HCT116 (cell line): ENCODE results near the gene FAM13C. TPM values are rescaled to one million over a fixed set of nuclear protein-coding genes. Genes with fewer than 3 reads are reported as not detected.

Experiments used
- ATAC-seq: fragments of 200-7000 bp; cut with Tn5 transposase; 2 replicates; pipeline ENCODE4 v1.9.1; 2020; ENCODE audit warnings: mild to moderate bottlenecking, moderate library complexity
- BruUV-seq: library from RNA; stranded (reverse); fragments of 400-500 nt; replicated peaks from 2 replicates; lab custom pipeline; 2021; lab: Mats Ljungman, UMichigan
- CTCF ChIA-PET: fragments of 300-600 bp; sonication (Branson Sonifier 250); formaldehyde crosslinking; loops from one replicate; lab custom pipeline; 2021; ENCODE audit warnings: antibody characterized with exemption; lab: Charles Lee
- POLR2A ChIA-PET: fragments of 300-600, 350-600 bp; sonication (Branson Sonifier 250); formaldehyde crosslinking; loops from one replicate; lab custom pipeline; 2021; ENCODE audit warnings: antibody characterized with exemption; lab: Charles Lee
- RAD21 ChIA-PET, 2 experiments: fragments of 300-600 bp; sonication (Branson Sonifier 250); formaldehyde crosslinking; loops; one replicate each; lab custom pipeline; 2023; ENCODE audit warnings: low total read pairs in 2 of 2; ENCODE audit not compliant: uncharacterized antibody in 2 of 2, unreplicated experiment in 2 of 2, low non-redundant PET in 1 of 2; lab: Charles Lee
- DNase-seq: peaks from one replicate; pipeline ENCODE4 v3.0.0-alpha.2; 2010; ENCODE audit warnings: low read depth, low spot score
- H2AFZ ChIP-seq: fragments of 200-600 bp; shearing (Covaris generic), sonication (generic); 2 replicates; pipeline ENCODE4 v1.6.1; 2017; ENCODE audit warnings: low read depth, mixed run types, mixed read lengths, antibody characterized with exemption, low read length; ENCODE audit not compliant: poor library complexity, severe bottlenecking
- H3K27ac ChIP-seq: 2 replicates; pipeline ENCODE4 v1.5.1; 2012; ENCODE audit warnings: low read depth, low read length
- H3K27me3 ChIP-seq: fragments of 200-600 bp; sonication (generic); 2 replicates; pipeline ENCODE4 v1.6.1; 2016; ENCODE audit warnings: mixed run types, low read length, mixed read lengths; ENCODE audit not compliant: insufficient read depth
- H3K36me3 ChIP-seq, 2 experiments: fragments of 200-500 bp in 1 of 2; fragments of 200-600 bp in 1 of 2; sonication (Bioruptor generic) in 1 of 2; sonication (generic) in 1 of 2; 2 replicates each; pipeline versions ENCODE4 v1.5.1 to v1.6.1; 2014 to 2016; ENCODE audit warnings: low read length in 2 of 2, inconsistent platforms in 1 of 2, mixed read lengths in 1 of 2, mixed run types in 1 of 2; ENCODE audit not compliant: insufficient read depth in 2 of 2, control insufficient read depth in 1 of 2
- H3K4me1 ChIP-seq, 2 experiments: fragments of 200-600 bp in 1 of 2; sonication (generic) in 1 of 2; 2 replicates each; pipeline versions ENCODE4 v1.5.1 to v1.6.1; 2012 to 2017; ENCODE audit warnings: low read length in 2 of 2, inconsistent platforms in 1 of 2, mild to moderate bottlenecking in 1 of 2, mixed read lengths in 1 of 2, mixed run types in 1 of 2, moderate library complexity in 1 of 2; ENCODE audit not compliant: insufficient read depth in 2 of 2, control insufficient read depth in 1 of 2
- H3K4me2 ChIP-seq: fragments of 200-600 bp; sonication (generic); 2 replicates; pipeline ENCODE4 v1.6.1; 2017; ENCODE audit warnings: mixed run types, low read length, mixed read lengths
- H3K4me3 ChIP-seq, 2 experiments: fragments of 200-600 bp in 1 of 2; sonication (generic) in 1 of 2; replicated peaks in 1 of 2; 2 replicates each; pipeline ENCODE4 v1.5.1; 2011 to 2016; ENCODE audit warnings: low read length in 2 of 2, control low read depth in 1 of 2, low read depth in 1 of 2, mild to moderate bottlenecking in 1 of 2, mixed read lengths in 1 of 2, mixed run types in 1 of 2
- H3K79me2 ChIP-seq: fragments of 200-600 bp; sonication (generic); 2 replicates; pipeline ENCODE4 v1.6.1; 2017; ENCODE audit warnings: mild to moderate bottlenecking, mixed run types, low read length, moderate library complexity, mixed read lengths; ENCODE audit not compliant: insufficient read depth
- H3K9ac ChIP-seq: fragments of 200-600 bp; sonication (generic); 2 replicates; pipeline ENCODE4 v1.6.1; 2016; ENCODE audit warnings: low read length, mixed read lengths
- H3K9me2 ChIP-seq: fragments of 200-600 bp; sonication (generic), shearing (Covaris generic); 2 replicates; pipeline ENCODE4 v1.6.1; 2017; ENCODE audit warnings: mixed run types, mild to moderate bottlenecking, moderate library complexity; ENCODE audit not compliant: insufficient read depth
- H3K9me3 ChIP-seq, 2 experiments: fragments of 200-500 bp in 1 of 2; fragments of 200-600 bp in 1 of 2; sonication (Bioruptor generic) in 1 of 2; sonication (generic) in 1 of 2; 2 replicates each; pipeline ENCODE4 v1.6.1; 2014 to 2017; ENCODE audit warnings: low read length in 2 of 2, mixed read lengths in 2 of 2, inconsistent platforms in 1 of 2, low read depth in 1 of 2, mild to moderate bottlenecking in 1 of 2, mixed run types in 1 of 2, moderate library complexity in 1 of 2; ENCODE audit not compliant: control insufficient read depth in 1 of 2, insufficient read depth in 1 of 2
- H4K20me1 ChIP-seq: fragments of 200-600 bp; sonication (generic), shearing (Covaris generic); 2 replicates; pipeline ENCODE4 v1.6.1; 2017; ENCODE audit warnings: mixed run types, mild to moderate bottlenecking, moderate library complexity; ENCODE audit not compliant: insufficient read depth
- CEBPB ChIP-seq: IDR thresholded peaks from 2 replicates; pipeline ENCODE4 v1.6.1; 2012; ENCODE audit warnings: low read depth
- CTCF ChIP-seq, 3 experiments: fragments of 200-600 bp in 1 of 3; sonication (generic) in 1 of 3; IDR thresholded peaks in 2 of 3; conservative IDR thresholded peaks in 1 of 3; 2 replicates each; pipeline ENCODE4 v1.5.1; 2012 to 2017; ENCODE audit warnings: low read depth in 2 of 3, low read length in 2 of 3, antibody characterized with exemption in 1 of 3, borderline replicate concordance in 1 of 3, control low read depth in 1 of 3, mild to moderate bottlenecking in 1 of 3, mixed read lengths in 1 of 3, mixed run types in 1 of 3, moderate library complexity in 1 of 3; ENCODE audit not compliant: insufficient read depth in 1 of 3
- EGR1 ChIP-seq: IDR thresholded peaks from 2 replicates; pipeline ENCODE4 v1.6.1; 2012; ENCODE audit warnings: low read depth
- ELF1 ChIP-seq: IDR thresholded peaks from 2 replicates; pipeline ENCODE4 v1.6.1; 2012; ENCODE audit warnings: low read depth, borderline replicate concordance
- EZH2 ChIP-seq: fragments of 200-600 bp; sonication (generic); IDR thresholded peaks from 2 replicates; pipeline ENCODE4 v1.6.1; 2017; ENCODE audit warnings: antibody characterized with exemption, mixed run types
- EZH2phosphoT487 ChIP-seq: fragments of 200-600 bp; IDR thresholded peaks from 2 replicates; pipeline ENCODE4 v1.6.1; 2018; ENCODE audit warnings: antibody characterized with exemption, borderline replicate concordance
- FOSL1 ChIP-seq: IDR thresholded peaks from 2 replicates; pipeline ENCODE4 v1.6.1; 2012; ENCODE audit warnings: low read depth
- JUND ChIP-seq: IDR thresholded peaks from 2 replicates; pipeline ENCODE4 v1.6.1; 2012
- MAX ChIP-seq: IDR thresholded peaks from 2 replicates; pipeline ENCODE4 v1.6.1; 2012
- RAD21 ChIP-seq: IDR thresholded peaks from 2 replicates; pipeline ENCODE4 v1.6.1; 2012; ENCODE audit warnings: low read depth, mild to moderate bottlenecking
- SIN3A ChIP-seq: IDR thresholded peaks from 2 replicates; pipeline ENCODE4 v1.6.1; 2012; ENCODE audit warnings: low read depth
- SP1 ChIP-seq: IDR thresholded peaks from 2 replicates; pipeline ENCODE4 v1.6.1; 2012; ENCODE audit warnings: low read depth
- SRF ChIP-seq: IDR thresholded peaks from 2 replicates; pipeline ENCODE4 v1.6.1; 2012; ENCODE audit warnings: low read depth
- YY1 ChIP-seq: IDR thresholded peaks from 2 replicates; pipeline ENCODE4 v1.6.1; 2011; ENCODE audit warnings: low read length, low read depth, moderate library complexity, mild to moderate bottlenecking; ENCODE audit not compliant: insufficient replicate concordance; ENCODE audit errors: extremely low read depth
- ZNF274 ChIP-seq: fragments of 200-500 bp; sonication (Bioruptor generic); IDR thresholded peaks from 2 replicates; pipeline ENCODE4 v1.6.1; 2014; ENCODE audit warnings: mild to moderate bottlenecking, low read depth, low read length, inconsistent platforms
- intact Hi-C: fragments of 100-400 bp; cut with micrococcal nuclease; formaldehyde crosslinking; loops from 2 replicates; pipeline ENCODE4 v1.10.0; 2022
- total RNA-seq: library from RNA; stranded (reverse); gene quantifications from one replicate; pipeline ENCODE4 v1.2.1, GENCODE V29; 2021; ENCODE audit not compliant: unreplicated experiment

The FAM13C gene
- total RNA-seq, 1 experiment from 2014 or later: 0.42 TPM

GRCh38 chr10:59272061-59272460 lies 90.3 kb downstream of the FAM13C start:
- no peak for ATAC-seq
- ChIA-PET RAD21 (no interaction called here), CTCF (no interaction called here), POLR2A (no interaction called here)
- H3K27me3 ChIP-seq: peaks cover 46% of the 10 kb centered on the region
- DNase-seq: no peak
- no peak overlapping the region for H3K4me3 ChIP-seq
- no peak overlapping the region for H2AFZ ChIP-seq
- H3K36me3 ChIP-seq: no peaks in the 10 kb centered on the region
- intact Hi-C loops: no loop called here
- no peaks in the 10 kb centered on the region for H3K9me3 ChIP-seq
- BruUV-seq: no TSS peak
- no peaks in the 10 kb centered on the region; the same call in 1 of the 2 replicates for H4K20me1 ChIP-seq
- H3K79me2 ChIP-seq: no peaks in the 10 kb centered on the region
- H3K9me2 ChIP-seq: no peaks in the 10 kb centered on the region
- H3K4me2 ChIP-seq: no peak overlapping the region
- TF ChIP-seq EZH2 (no peak), YY1 (no peak), CEBPB (no peak), ELF1 (no peak), CTCF (IDR thresholded peaks at IDR 0.05 in 2 of 3, conservative IDR thresholded peaks at IDR 0.05 in 1 of 3; ENCODE audit: borderline replicate concordance in 1 of 3, insufficient read depth in 1 of 3, low read depth in 2 of 3, low read length in 2 of 3) (no peak)
- no peak overlapping the region for H3K27ac ChIP-seq
- no peaks in the 10 kb centered on the region for H3K4me1 ChIP-seq
- no peak overlapping the region for H3K9ac ChIP-seq

GRCh38 chr10:59271160-59271559 lies 91.2 kb downstream of the FAM13C start:
- no peaks in the 10 kb centered on the region for H3K36me3 ChIP-seq
- ChIA-PET CTCF (no interaction called here), RAD21 (no interaction called here), POLR2A (no interaction called here)
- no peak overlapping the region for H3K9ac ChIP-seq
- H3K4me1 ChIP-seq: no peaks in the 10 kb centered on the region
- no peak overlapping the region for H3K4me3 ChIP-seq
- H2AFZ ChIP-seq: no peak overlapping the region
- H3K9me3 ChIP-seq: no peaks in the 10 kb centered on the region
- H3K27me3 ChIP-seq: peaks cover 49% of the 10 kb centered on the region
- DNase-seq (no peak), ATAC-seq (no peak)
- no peaks in the 10 kb centered on the region for H3K79me2 ChIP-seq
- no peak overlapping the region for H3K27ac ChIP-seq
- BruUV-seq: no TSS peak
- H3K9me2 ChIP-seq: no peaks in the 10 kb centered on the region
- H3K4me2 ChIP-seq: no peak overlapping the region
- intact Hi-C loops: no loop called here
- H4K20me1 ChIP-seq: no peaks in the 10 kb centered on the region; the same call in 1 of the 2 replicates
- TF ChIP-seq ZNF274: no peak
- TF ChIP-seq SIN3A: no peak
- no peak for TF ChIP-seq RAD21
- TF ChIP-seq ELF1: no peak
- no peak for TF ChIP-seq EZH2phosphoT487
- TF ChIP-seq JUND: no peak
- TF ChIP-seq SP1: no peak
- no peak for TF ChIP-seq FOSL1
- no peak for TF ChIP-seq SRF
- TF ChIP-seq EGR1: no peak
- TF ChIP-seq MAX: no peak
- no peak for TF ChIP-seq CEBPB
- no peak for TF ChIP-seq CTCF (IDR thresholded peaks at IDR 0.05 in 2 of 3, conservative IDR thresholded peaks at IDR 0.05 in 1 of 3; ENCODE audit: borderline replicate concordance in 1 of 3, insufficient read depth in 1 of 3, low read depth in 2 of 3, low read length in 2 of 3)
